H7 (cell line): ENCODE data around the gene RNF220. TPM values are rescaled to one million over a fixed set of nuclear protein-coding genes. Genes with fewer than 3 reads are reported as not detected.
"Not testable (repeated sequence)": the region's sequence is repeated elsewhere in the genome, so short reads cannot be mapped to it uniquely, and the experiment has no call there.

Experiments
- DNase-seq: peaks from one replicate; pipeline ENCODE4 v3.0.0; 2012
- H3K27me3 ChIP-seq: 2 replicates; pipeline ENCODE4 v1.6.0; 2011; ENCODE audit warnings: mild to moderate bottlenecking, low read length; ENCODE audit not compliant: control insufficient read depth, insufficient read depth
- H3K36me3 ChIP-seq: replicated peaks from 2 replicates; pipeline ENCODE4 v1.5.1; 2011; ENCODE audit warnings: low read length; ENCODE audit not compliant: control insufficient read depth, insufficient read depth
- H3K4me3 ChIP-seq: 2 replicates; pipeline ENCODE4 v1.5.1; 2011; ENCODE audit warnings: low read depth, mild to moderate bottlenecking, control low read depth, low read length, moderate library complexity; ENCODE audit not compliant: insufficient read depth
- total RNA-seq: library from RNA; depleted of rRNA; stranded (reverse); fragments of >200 nt; shearing (Covaris generic); gene quantifications from 2 replicates; pipeline ENCODE4 v1.2.3, GENCODE V29; 2014

The RNF220 gene
- total RNA-seq, 1 experiment from 2014 or later, result 187 TPM

- Histone ChIP-seq H3K27me3 (no peaks in the 10 kb centered on the region), H3K36me3 (no peaks in the 10 kb centered on the region)
- no peak for DNase-seq
These were observed 280.2 kb downstream of the RNF220 start for GRCh38 chr1:44685218-44685617.

DNA sequence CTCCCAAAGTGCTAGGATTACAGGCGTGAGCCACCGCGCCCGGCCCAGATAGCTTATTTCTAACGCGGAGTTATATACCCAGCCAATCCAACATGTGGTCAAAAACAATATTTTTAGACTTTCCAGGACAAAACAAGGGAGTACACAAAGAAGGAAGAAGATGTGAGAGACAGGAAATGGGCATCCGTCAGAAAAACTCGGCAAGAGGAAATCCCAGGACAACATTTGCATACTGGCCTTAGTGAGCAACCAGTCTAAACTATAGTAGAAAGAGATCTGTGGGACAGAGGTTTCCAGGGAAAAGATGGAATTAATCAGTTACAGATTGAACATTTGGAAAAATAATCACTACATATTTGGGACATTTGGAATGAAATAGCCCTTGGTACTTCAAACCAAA, 280.8 kb downstream of the RNF220 start:
- no peak overlapping the region for H3K4me3 ChIP-seq
- H3K27me3 ChIP-seq, result no peaks in the 10 kb centered on the region
- H3K36me3 ChIP-seq, result no peaks in the 10 kb centered on the region
- DNase-seq, result no peak

More at GRCh38 chr1:44685218-44685617, 280.2 kb downstream of the RNF220 start:
- H3K4me3 ChIP-seq, result no peak overlapping the region

DNA sequence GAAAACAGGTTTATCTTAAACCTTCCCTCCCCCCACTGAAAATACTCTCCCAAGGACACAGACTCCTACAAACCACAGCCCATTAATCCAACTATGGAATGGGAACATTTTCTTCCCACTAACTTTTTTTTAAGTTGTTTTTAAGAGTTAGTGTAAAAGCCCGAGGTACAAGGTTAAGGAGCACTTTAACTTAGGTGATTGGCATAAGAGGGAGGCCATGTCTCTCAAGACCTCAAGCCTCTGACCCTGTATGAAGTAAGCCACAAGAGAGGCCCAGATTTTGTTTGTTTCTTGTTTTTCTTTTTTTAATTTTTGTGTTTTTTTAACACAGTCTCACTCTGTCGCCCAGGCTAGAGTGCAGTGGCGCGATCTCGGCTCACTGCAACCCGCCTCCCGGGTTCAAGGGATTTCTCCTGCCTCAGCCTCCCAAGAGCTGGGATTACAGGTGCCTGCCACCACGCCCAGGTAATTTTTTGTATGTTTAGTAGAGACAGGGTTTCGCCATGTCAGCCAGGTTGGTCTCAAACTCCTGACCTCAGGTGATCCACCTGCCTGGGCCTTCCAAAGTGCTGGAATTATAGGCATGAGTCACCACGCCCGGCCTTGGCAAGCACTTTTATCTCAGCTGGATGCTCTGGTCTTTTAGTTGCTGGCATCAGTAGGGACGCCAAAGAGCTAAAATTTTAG, 283.8 kb downstream of the RNF220 start:
- no peak for DNase-seq
- Histone ChIP-seq H3K4me3 (no peak overlapping the region), H3K36me3 (no peaks in the 10 kb centered on the region), H3K27me3 (no peaks in the 10 kb centered on the region)

DNA sequence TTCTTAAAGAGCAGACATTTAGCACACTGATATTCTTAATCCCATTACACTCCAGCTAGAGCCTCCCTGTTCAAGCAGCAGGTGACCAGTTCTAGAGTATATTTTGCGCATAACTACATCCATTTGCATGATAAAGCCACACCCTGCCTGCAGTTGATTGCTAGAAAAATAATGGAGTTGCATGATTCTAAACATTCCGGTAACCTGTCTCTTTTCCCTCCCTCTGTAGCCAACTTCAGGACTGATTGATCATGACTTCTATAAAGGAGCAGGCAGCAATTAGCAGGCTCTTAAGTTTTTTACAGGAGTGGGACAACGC, 284.4 kb downstream of the RNF220 start:
- no peak for DNase-seq
- Histone ChIP-seq H3K4me3 (no peak overlapping the region), H3K36me3 (no peaks in the 10 kb centered on the region), H3K27me3 (no peaks in the 10 kb centered on the region)

GRCh38 chr1:44693159-44693558, 288.1 kb downstream of the RNF220 start:
- no peak overlapping the region for H3K4me3 ChIP-seq
- DNase-seq, result no peak

GRCh38 chr1:44693900-44694299, 288.8 kb downstream of the RNF220 start:
- Histone ChIP-seq H3K4me3 (no peak overlapping the region), H3K27me3 (no peaks in the 10 kb centered on the region), H3K36me3 (no peaks in the 10 kb centered on the region)
- no peak for DNase-seq

More at GRCh38 chr1:44693159-44693558, 288.1 kb downstream of the RNF220 start:
- Histone ChIP-seq H3K27me3 (no peaks in the 10 kb centered on the region), H3K36me3 (no peaks in the 10 kb centered on the region)

DNA sequence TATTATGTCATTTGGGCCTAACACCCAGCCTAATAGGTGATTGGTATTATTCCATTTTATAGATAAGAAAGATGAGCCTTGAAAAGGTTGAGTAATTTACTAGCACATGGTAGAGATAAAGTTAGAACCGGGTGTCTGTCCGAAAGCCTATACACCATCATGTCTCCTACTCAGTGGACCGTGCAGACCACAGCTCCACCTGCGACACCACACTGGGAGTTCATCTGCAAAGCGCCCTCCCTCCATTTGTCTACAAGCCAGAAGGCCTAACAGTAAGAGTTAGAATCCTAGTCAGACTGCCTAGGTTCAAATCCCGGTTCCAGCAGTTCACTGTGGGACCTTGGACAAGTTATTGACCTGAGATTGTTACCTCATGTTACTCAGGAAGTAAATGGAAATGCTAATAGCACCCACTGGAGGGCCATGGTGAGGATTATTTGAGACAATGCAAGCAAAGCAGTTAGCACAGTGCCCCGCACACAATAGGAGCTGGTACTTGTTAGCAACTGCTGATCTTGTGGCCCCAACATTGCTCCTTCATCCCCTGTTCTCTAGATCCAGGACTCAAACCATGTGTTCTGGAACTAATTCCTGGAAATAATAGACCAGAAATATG, 289.9 kb downstream of the RNF220 start:
- H3K27me3 ChIP-seq, result no peaks in the 10 kb centered on the region
- DNase-seq, result no peak
- H3K4me3 ChIP-seq, result no peak overlapping the region
- no peaks in the 10 kb centered on the region for H3K36me3 ChIP-seq

GRCh38 chr1:44695671-44696070, 290.6 kb downstream of the RNF220 start:
- Histone ChIP-seq H3K27me3 (no peaks in the 10 kb centered on the region), H3K4me3 (no peak overlapping the region), H3K36me3 (no peaks in the 10 kb centered on the region)
- no peak for DNase-seq

DNA sequence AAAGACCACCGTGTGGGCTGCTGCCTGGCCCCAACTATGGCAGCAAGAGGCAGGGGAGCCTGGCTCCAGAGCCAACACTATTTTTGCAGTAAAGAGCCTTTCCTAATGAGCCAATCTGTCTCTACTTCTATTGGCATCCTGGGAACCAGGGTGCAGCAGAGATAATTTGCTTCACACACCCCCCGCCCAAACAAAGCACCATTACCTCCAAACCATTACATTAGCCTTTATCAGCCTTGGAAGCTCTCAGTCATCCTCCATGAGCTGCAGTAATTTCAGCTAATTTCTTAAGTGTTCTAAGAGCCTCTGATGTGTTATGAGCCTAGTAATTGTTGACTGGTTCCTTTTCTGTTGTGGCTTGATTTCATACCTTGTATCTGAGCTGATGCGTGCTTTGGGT, 291.0 kb downstream of the RNF220 start:
- no peak for DNase-seq
- Histone ChIP-seq H3K27me3 (no peaks in the 10 kb centered on the region), H3K36me3 (no peaks in the 10 kb centered on the region), H3K4me3 (no peak overlapping the region)

- Histone ChIP-seq H3K36me3 (no peaks in the 10 kb centered on the region), H3K27me3 (no peaks in the 10 kb centered on the region), H3K4me3 (no peak overlapping the region)
- DNase-seq, result no peak
These were observed 291.8 kb downstream of the RNF220 start for GRCh38 chr1:44696789-44697345.

DNA sequence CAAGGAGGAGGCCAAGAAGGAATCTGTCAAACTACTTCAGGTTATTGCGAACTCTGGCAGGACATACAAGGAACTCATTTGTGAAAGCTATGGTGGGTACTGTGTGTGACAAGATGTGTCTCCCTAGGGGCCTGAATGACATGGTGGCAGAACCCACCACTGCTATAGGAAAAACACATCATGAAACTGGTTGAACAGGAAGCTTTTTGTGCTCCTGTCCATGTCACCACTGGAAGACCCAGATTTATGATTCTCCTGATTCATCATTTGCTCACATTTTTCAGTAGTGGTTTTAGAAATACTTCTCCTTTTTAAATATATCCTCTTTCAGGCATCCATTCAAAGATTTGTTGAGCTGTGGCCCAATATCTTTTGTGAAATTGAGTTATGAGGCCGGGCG, 293.1 kb downstream of the RNF220 start:
- Histone ChIP-seq H3K27me3 (no peaks in the 10 kb centered on the region), H3K4me3 (no peak overlapping the region), H3K36me3 (no peaks in the 10 kb centered on the region)
- no peak for DNase-seq

DNA sequence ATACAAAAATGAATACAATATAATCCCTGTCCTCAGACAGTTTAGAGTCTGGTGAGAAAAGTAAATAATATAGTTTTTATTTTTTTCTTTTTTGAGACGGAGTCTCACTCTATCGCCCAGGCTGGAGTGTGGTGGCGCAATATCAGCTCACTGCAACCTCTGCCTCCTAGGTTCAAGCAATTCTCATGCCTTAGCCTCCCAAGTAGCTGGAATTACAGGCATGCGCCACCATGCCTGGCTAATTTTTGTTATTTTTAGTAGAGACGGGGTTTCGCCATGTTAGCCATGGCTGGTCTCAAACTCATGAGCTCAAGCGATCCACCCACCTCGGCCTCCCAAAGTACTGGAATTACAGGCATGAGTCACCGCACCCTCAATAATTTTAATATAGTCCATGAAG, 294.3 kb downstream of the RNF220 start:
- DNase-seq, H3K36me3 ChIP-seq, H3K27me3 ChIP-seq, H3K4me3 ChIP-seq: not testable (repeated sequence)

GRCh38 chr1:44700573-44700972, 295.5 kb downstream of the RNF220 start:
- Histone ChIP-seq H3K27me3 (no peaks in the 10 kb centered on the region), H3K36me3 (no peaks in the 10 kb centered on the region), H3K4me3 (no peak overlapping the region)
- DNase-seq, result no peak

DNA sequence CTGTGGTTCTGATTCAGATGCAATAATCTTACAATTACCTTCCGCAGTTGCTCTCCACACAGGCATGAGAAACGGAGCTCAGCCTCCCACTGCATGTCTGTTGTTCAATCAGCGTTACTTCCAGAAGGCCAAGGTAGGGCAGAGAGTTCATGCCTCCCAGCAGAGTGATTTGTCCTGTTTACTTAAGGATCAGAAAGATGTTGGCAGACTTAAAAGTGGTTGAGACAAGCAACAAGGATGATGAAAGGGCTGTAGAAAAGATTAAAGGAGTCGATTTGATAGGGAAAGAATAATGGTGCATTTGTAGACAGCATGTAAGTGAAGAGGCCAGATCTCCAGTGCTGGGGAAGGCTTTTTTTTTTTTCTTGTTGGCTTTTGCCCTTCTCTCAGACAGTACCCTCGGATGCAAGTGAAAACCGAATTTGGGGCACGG, 296.1 kb downstream of the RNF220 start:
- H3K4me3 ChIP-seq, result no peak overlapping the region
- H3K27me3 ChIP-seq, result no peaks in the 10 kb centered on the region
- DNase-seq, result no peak
- no peaks in the 10 kb centered on the region for H3K36me3 ChIP-seq
